ENCODE measurements around the gene FOXRED1. TPM values are rescaled to one million over a fixed set of nuclear protein-coding genes. Genes with fewer than 3 reads are reported as not detected.

The FOXRED1 gene
- total and polyA plus RNA-seq, 2 of the 13 experiments (the other 11 are each of a cell fraction or from before 2014, with no cell fraction given), result 29.6 to 42.9 TPM

DNA sequence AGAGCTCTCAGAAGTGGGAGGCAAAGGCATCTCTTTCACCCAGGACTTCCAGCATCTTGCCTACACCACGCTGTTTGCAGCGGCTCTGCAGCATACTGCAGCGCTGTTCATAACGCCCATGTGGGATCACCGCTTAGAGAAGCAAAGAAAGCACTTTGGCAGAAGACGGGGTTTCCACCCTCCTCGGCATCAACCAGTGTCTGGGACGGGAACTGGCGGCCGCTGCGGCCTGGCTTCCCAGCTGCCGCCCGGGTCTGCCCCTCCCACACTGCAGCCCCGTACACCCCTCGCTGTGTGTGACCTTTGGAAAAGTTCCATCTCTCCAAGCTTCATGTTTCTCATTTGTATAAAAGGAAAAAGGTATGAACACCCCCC lies 13.4 kb downstream of the FOXRED1 start (continued):
- TF ChIP-seq CAMTA2 (CRISPR knock-in tag; IDR thresholded peaks at IDR 0.05; ENCODE audit: borderline replicate concordance), result no peak
- TF ChIP-seq PTBP1 (IDR thresholded peaks at IDR 0.05; ENCODE audit: low read depth, low read length, poor library complexity, severe bottlenecking), result no peak
- 0 out of 2 replicates have a peak, but pooled peaks have one; percentile 7 for TF ChIP-seq KDM6A (CRISPR knock-in tag; IDR thresholded peaks at IDR 0.05; ENCODE audit: low read depth)

DNA sequence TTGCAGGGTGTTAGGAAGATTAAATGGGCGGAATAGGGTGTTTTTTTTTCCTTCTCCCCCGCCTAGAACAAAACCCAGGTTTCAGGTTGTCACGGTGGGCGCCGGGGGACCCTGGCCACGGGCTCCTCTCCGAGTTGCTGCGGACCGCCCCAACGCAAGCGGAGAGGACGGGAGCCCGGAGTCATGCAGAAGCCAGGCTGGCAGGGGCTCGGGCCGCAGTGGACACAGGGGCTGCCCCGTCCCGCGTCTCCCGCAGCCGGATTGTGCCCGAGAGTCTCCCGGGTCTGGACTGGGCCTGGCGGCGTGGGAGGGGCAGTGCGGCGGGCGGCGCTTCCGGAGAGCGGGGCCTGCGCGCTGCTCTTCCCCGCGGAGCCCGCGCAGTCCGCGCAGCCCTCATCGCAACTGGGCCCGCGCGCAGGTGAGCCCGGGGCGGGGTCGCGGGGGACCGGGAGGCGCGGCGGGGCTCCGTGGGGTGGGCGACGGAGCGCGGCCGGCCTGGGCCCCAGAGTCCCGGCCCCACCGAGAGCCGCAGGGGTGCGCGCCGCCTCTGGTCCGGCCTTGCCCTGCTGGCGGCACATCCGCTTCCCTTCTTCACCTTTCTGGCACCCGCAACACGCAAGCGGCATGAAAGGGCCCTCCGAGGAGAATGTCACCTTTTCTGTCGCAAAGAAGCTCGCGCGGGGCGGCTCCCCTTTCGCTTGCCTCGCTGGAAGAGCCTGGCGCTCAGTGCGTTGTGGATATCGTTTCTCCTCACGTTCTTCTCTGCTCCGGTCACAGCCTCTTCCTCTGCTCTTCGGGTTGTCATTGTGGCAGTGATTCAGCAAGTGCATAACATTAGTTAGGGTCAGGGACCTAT lies 14.0 kb downstream of the FOXRED1 start, which contains the start of gene TIRAP:
Gene TIRAP (plus strand): TSS at position 358 of the 856 bp plus-strand sequence. CDS start 7,802 bp downstream, outside the sequence.
- POLR2A ChIA-PET, result interaction anchor here (0.7 to 1.7 kb wide), 6 partner anchors 12 to 21 kb away, joined by 3 to 19 read pairs (median 8); partner anchors contain the start of genes DCPS, FOXRED1 and SRPRA
- 1% methylated on average over 29 of the region's 82 CpGs for WGBS (ENCODE audit: low lambda C conversion rate)
- no TSS peak for BruUV-seq (replicated peaks)
- Histone ChIP-seq H3K4me2 (ENCODE audit: low read depth, low read length) (peak within 1 kb of the TSS; percentile 96), H4K20me1 (ENCODE audit: insufficient read depth, low read length) (no peaks in the 10 kb centered on the region), H3K27me3 (ENCODE audit: control insufficient read depth in 1 of 2, insufficient read depth in 2 of 2, low read length in 2 of 2) (no peaks in the 10 kb centered on the region), H3K27ac (ENCODE audit: extremely low read length, insufficient read depth, low read length) (peak within 1 kb of the TSS; percentile 85), H2AFZ (ENCODE audit: low read length) (peak within 1 kb of the TSS; percentile 66), H3K9me3 (ENCODE audit: low read length) (no peaks in the 10 kb centered on the region), H3K4me1 (ENCODE audit: insufficient read depth, low read length) (peaks cover 37% of the 10 kb centered on the region), H3K79me2 (ENCODE audit: insufficient read depth, low read length) (peaks cover 10% of the 10 kb centered on the region), H3K9ac (ENCODE audit: insufficient read depth, low read depth, low read length) (peak within 1 kb of the TSS; percentile 90), H3K36me3 (replicated peaks in 1 of 2; ENCODE audit: control insufficient read depth in 1 of 2, insufficient read depth in 2 of 2, low read length in 2 of 2) (0 out of 5 replicates have a peak, but pooled peaks cover 0 to 4% of the 10 kb centered on the region in 2 experiments), H3K4me3 (replicated peaks in 1 of 3; ENCODE audit: insufficient read depth in 1 of 3, low read depth in 2 of 3, low read length in 3 of 3) (peak within 1 kb of the TSS; percentile 87 to 96 (median 95))
- peak; percentile 43 for DNase-seq (ENCODE audit: low spot score)
- ATAC-seq, result peak; percentile 88
- in situ Hi-C loops (cut with HindIII; ENCODE audit: extremely low pct_ligation_motif_present, low pct_unique_long_range_greater_than_20kb) (no loop called here), intact Hi-C loops (cut with micrococcal nuclease; ENCODE audit: unreplicated experiment) (loop anchor here (1.0 to 2.0 kb wide), 2 partner anchors 14 to 21 kb away; partner anchors contain the start of genes DCPS, FOXRED1 and SRPRA)
- no peak for FAIRE-seq
- CTCF ChIA-PET (ENCODE audit: low intra/inter-chr PET ratio, low total read pairs), result no interaction called here
- no peak for TF ChIP-seq CC2D1A (CRISPR knock-in tag; IDR thresholded peaks at IDR 0.05)
- peak; percentile 43; the same call in 1 of the 2 replicates for TF ChIP-seq ZMYM4 (CRISPR knock-in tag; IDR thresholded peaks at IDR 0.05)
- peak; percentile 57; the same call in 1 of the 2 replicates for TF ChIP-seq ZNF788 (CRISPR knock-in tag; IDR thresholded peaks at IDR 0.05; ENCODE audit: borderline replicate concordance)
- TF ChIP-seq CCDC6 (CRISPR knock-in tag; IDR thresholded peaks at IDR 0.05), result 0 out of 2 replicates have a peak, but pooled peaks have one; percentile 10
- peak; percentile 5 for TF ChIP-seq ASH2L (IDR thresholded peaks at IDR 0.05; ENCODE audit: insufficient read length, low read depth, low read length)
- no peak for TF ChIP-seq NFYB (CRISPR knock-in tag; IDR thresholded peaks at IDR 0.05)
- TF ChIP-seq KDM6A (CRISPR knock-in tag; IDR thresholded peaks at IDR 0.05; ENCODE audit: low read depth), result 0 out of 2 replicates have a peak, but pooled peaks have one; percentile 3
- no peak for TF ChIP-seq SNRNP70 (IDR thresholded peaks at IDR 0.05; ENCODE audit: low read depth, low read length)
- TF ChIP-seq ELF1 (CRISPR knock-in tag; IDR thresholded peaks at IDR 0.05), result 0 out of 2 replicates have a peak, but pooled peaks have one; percentile 22
- no peak; the same call in 1 of the 2 replicates for TF ChIP-seq IRF2 (CRISPR knock-in tag; IDR thresholded peaks at IDR 0.05)
- peak; percentile 64 for TF ChIP-seq RBM39 (IDR thresholded peaks at IDR 0.05; ENCODE audit: low read depth, low read length, poor library complexity, severe bottlenecking)
- TF ChIP-seq TCF12 (IDR thresholded peaks at IDR 0.05), result no peak
- peak; percentile 59; the same call in 1 of the 2 replicates for TF ChIP-seq TCF12 (CRISPR knock-in tag; IDR thresholded peaks at IDR 0.05)
- TF ChIP-seq MIER3 (CRISPR knock-in tag; IDR thresholded peaks at IDR 0.05; ENCODE audit: borderline replicate concordance), result peak; percentile 33; the same call in 1 of the 2 replicates
- TF ChIP-seq ZNF556 (CRISPR knock-in tag; IDR thresholded peaks at IDR 0.05; ENCODE audit: borderline replicate concordance), result 0 out of 2 replicates have a peak, but pooled peaks have one; percentile 42
- peak; percentile 6; the same call in 1 of the 2 replicates for TF ChIP-seq RARA (CRISPR knock-in tag; IDR thresholded peaks at IDR 0.05)
- TF ChIP-seq KLF6 (CRISPR knock-in tag; IDR thresholded peaks at IDR 0.05), result no peak
- 0 out of 2 replicates have a peak, but pooled peaks have one; percentile 20 for TF ChIP-seq ZNF143 (CRISPR knock-in tag; IDR thresholded peaks at IDR 0.05)
- no peak; the same call in 1 of the 2 replicates for TF ChIP-seq ZNF879 (CRISPR knock-in tag; IDR thresholded peaks at IDR 0.05)
- TF ChIP-seq, protein P1, sequence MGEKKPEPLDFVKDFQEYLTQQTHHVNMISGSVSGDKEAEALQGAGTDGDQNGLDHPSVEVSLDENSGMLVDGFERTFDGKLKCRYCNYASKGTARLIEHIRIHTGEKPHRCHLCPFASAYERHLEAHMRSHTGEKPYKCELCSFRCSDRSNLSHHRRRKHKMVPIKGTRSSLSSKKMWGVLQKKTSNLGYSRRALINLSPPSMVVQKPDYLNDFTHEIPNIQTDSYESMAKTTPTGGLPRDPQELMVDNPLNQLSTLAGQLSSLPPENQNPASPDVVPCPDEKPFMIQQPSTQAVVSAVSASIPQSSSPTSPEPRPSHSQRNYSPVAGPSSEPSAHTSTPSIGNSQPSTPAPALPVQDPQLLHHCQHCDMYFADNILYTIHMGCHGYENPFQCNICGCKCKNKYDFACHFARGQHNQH (CRISPR knock-in tag; IDR thresholded peaks at IDR 0.05), result 0 out of 2 replicates have a peak, but pooled peaks have one; percentile 13

All from HepG2 (cell line).